ENCODE results near the gene ALKBH3.

Gene ALKBH3

DNA sequence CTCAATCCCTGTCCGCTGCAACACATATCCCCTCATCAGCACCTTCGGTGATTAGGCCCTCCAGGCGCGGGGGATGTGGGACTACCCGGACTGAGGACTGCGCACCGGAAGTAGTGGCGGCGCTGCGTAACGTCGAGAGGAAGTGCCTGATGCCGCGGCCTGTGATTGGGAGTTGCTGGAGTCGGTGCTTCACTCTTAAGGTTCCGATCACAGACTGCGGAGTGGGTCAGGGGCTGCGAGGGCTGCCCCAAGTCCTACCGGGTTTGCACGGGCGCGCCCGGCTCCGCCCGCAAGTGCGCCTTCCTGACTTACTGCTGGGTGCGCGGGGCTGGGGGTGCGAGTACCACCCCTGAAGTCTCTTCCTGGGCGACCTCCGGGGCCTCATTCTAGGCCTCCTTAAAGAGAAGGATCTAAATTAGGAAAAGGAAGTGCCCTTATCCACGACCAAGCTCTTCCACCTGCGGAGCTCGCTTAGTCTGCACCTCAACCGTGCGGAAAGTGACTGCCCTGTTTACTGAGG is at the start of gene ALKBH3:
ALKBH3 (plus strand) TSS at position 192 of the 520 bp plus-strand sequence. CDS start 1,822 bp downstream, outside the sequence.
- peak; percentile 88 for DNase-seq (ENCODE audit: low read depth)

DNA sequence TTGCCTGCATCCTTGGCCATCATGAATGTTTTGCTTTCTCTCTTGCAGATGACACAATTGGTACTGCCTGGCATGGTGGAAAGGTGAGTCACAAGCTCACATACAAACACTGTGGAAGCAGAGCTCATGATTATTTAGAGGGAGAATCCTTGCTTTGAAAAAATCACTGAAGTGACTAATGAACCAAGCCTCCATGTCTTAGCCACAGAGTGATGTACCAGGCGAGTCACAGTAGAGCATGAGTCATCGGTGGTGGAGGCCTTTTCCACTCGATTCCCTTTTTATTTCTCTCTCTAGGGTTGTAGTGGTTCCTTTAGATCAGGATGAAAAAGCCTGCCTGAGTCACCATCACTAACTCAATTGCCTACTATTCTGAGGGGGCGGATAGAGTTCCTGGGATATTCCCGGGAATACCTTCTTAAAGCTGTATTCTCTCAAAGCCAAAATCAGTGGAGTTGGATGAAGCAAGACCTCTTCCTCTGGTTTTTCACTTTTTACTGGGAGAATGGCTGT is 49.6 kb upstream of the ALKBH3 start:
- DNase-seq (ENCODE audit: low read depth) = peak; percentile 99

- no peak for DNase-seq (ENCODE audit: low read depth)
Measured at GRCh38 chr11:43832536-43832935, 48.1 kb upstream of the ALKBH3 start.

DNA sequence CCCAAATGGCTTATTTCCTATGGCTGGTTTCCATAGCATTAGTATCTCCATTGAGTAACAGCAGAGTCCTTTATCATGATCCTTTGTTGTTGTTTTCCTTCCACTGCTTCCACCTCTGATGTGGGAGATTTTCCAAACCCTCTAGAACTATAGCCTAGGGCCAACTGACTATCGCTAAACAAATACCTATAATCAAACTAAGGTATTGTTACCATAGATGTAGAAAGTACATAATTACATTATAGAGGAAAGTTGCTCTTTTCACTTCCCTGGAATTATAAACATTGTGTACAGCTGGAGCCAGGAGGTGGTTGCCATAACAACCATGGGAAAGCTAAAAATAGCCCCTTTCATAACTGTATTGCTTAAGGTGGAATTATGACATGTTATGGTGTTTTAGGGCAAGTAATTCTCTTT is 47.0 kb upstream of the ALKBH3 start:
- peak; percentile 12 for DNase-seq (ENCODE audit: low read depth)

DNA sequence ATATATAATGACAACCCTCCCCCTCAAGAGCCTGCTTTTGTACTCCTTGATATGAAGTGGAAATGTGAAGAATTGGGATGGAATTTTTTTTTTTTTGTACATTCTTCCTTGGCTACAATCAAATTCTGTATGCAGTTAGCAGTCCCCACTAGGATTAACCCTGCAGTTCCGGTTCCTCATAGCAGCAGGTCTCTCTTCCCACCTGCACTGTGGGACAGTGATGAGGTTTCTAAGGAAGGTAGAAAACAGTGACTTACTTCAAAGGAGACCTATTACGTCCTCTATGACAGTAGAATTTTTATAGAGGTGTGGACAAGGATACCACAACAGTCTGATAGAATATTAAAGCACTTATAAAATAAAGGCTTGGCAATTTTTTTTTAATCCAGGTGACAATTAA is 46.3 kb upstream of the ALKBH3 start:
- no peak for DNase-seq (ENCODE audit: low read depth)

- no peak for DNase-seq (ENCODE audit: low read depth)
Measured at GRCh38 chr11:43835104-43835503, 45.5 kb upstream of the ALKBH3 start.

DNA sequence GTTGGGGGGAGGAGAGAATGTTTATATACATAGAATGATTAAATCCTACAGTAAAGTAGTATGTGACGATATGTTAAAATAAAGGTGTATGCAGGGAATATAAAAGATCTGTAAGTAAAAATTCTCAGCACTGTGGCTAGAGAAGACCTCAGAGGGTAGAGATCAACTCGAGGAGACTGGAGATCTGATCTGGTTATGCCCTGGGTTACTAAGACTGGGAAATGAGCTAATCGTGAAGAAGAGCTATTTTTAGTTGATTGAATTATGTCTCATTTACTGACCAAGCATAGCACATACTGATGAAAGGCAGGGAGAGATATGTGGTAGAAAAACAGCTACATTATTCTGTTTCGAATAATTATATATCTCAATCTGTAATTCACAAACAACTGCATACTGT is 42.8 kb upstream of the ALKBH3 start:
- no peak for DNase-seq (ENCODE audit: low read depth)

DNA sequence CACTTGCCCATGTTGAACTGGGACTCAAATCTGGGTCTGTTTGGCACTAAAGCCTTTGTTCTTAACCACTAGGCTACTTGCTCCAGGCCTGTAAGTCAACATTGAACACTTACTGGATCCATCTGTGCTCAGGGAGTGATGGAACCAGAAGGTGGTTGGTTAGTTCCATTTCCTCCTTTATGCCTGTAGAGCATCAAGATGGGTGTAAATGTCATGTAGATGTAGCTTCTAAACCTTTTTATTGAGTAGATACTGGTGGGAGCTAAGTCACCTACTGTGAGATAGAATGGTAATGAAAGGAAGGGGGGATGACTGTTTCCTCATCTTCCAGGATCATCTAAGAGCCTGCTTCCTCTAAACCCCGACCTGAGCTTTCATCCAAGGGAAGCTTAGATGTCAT is 38.6 kb upstream of the ALKBH3 start:
- DNase-seq (ENCODE audit: low read depth) = no peak

DNA sequence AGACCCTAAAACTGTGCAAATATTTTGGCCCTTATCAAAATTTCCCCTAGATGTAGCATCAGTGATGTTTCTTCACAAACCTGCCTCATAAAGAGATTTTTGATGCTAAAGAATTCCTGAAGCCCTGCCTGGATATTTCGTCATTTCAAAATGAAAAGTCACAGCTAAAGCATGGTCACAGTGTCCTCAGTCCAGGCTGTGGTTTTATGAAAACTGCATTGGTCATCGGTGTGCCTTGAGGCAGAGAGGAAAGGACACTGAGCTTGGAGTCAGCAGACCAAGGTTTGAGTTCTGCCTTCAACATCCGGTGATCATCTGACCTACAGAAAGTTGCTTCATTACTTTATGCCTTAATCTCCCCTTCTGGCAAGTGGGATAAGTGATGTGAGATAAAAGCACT is 34.8 kb upstream of the ALKBH3 start:
- DNase-seq (ENCODE audit: low read depth) = no peak

- peak; percentile 51 for DNase-seq (ENCODE audit: low read depth)
Measured at GRCh38 chr11:43852057-43852636, 28.5 kb upstream of the ALKBH3 start.

- no peak for DNase-seq (ENCODE audit: low read depth)
Measured at GRCh38 chr11:43853781-43854180, 26.9 kb upstream of the ALKBH3 start.

DNA sequence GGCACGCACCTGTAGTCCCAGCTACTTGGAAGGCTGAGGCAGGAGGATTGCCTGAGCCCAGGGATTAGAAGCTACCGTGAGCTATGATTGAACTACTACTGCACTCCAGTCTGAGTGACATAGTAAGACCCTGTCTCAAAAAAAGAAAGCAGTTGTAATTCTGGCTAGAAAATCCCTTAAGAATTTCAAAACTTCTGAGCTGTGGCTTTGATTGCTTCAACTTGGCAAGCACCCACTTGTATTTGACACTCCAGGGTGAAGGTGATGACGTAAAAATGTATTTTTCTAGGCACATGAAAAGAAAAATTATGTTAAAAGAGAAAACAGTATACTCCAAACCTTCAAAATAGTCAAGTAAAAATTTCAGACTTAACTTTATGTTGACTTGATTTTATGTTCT is 23.6 kb upstream of the ALKBH3 start:
- no peak for DNase-seq (ENCODE audit: low read depth)

DNA sequence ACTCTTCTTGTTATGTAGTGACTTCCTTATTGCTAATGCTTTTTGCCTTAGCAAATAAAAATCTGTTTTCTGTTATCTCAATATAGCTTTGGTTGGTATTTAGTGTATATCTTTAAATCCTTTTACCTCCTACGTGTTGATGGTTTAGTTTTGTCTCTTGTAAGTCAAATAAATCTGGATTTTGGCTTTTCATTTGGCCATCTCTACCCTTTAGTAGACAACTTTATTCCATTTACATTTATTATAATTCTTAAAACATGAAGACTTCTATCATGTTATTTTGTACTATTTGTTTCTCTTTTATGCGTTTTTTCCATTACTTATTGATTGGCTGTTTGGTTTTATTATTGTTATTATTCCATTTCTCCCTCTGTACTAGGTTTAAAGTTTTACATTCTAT is 19.5 kb upstream of the ALKBH3 start:
- no peak for DNase-seq (ENCODE audit: low read depth)

- no peak for DNase-seq (ENCODE audit: low read depth)
Measured at GRCh38 chr11:43866520-43866919, 14.1 kb upstream of the ALKBH3 start.

DNA sequence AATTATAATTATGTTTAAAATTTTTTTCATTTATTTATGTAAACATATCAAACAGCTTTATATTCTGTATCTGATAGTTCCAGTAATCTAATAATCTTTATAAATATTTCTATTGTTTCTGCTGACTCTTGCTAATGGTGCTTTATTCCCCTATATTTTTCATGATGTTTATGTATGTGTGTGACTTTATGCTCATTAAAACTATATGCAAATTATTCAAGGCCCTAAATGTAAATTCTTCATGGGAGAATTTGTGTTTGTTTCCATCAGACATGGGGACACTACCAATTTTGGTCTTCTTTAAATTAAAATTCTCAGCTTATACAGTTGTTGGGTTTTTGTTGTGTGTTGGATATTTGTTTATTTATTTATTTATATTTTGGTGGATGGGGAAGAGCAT is 13.7 kb upstream of the ALKBH3 start:
- no peak for DNase-seq (ENCODE audit: low read depth)

DNA sequence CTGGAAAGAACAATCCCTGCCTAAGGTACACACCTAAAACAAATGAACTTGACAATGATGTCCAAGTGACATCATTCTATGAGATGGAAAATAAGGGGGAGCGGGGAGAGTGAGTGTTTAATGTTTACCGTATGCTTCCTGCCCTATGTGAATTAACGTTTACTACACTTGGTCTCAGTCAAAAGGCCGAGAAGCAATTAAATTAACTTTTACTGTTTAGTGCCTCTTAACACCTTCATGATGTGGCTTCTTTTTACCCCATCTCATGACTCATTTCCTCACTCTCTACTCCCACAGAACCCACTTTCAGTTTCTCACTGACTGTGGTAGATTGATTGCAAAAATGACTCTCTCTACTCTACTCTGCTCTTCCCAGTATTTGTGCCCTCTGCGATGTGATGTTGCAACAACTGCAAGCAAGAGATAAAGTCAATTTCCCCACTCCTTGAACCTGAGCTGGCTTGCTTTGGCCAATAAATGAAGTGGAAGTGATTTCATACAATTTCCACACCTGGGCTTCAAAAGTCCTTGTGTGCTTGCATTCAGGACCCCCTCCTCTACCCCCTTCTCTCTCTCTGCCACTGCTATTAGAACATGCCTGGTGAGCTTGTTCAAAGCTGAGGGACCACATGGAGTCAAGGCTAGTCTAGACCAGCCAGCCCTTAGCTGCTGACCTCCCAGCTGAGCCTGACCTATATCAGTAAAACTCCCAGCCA is 11.6 kb upstream of the ALKBH3 start:
- DNase-seq (ENCODE audit: low read depth) = peak; percentile 66

DNA sequence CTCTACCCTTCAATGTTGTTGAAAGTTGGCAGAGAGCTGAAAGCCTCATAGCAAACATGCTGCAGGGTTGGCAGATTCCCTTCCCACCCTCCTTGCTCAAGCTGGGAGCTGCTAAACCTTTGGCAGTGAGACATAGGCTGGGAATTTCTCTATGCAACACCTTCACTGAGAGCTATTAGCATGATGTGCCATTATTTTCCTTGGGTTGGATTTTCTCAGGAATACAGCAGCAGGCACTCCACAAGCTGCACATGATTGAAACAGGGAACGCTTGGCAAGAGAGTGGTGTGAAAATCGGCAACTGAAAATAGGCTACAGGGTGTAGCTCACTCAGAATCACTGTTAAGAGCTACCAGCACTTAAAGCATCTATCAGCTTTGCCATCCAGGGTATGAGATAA is 9.6 kb upstream of the ALKBH3 start:
- DNase-seq (ENCODE audit: low read depth) = no peak

- no peak for DNase-seq (ENCODE audit: low read depth)
Measured at GRCh38 chr11:43872995-43873394, 7.6 kb upstream of the ALKBH3 start.

DNA sequence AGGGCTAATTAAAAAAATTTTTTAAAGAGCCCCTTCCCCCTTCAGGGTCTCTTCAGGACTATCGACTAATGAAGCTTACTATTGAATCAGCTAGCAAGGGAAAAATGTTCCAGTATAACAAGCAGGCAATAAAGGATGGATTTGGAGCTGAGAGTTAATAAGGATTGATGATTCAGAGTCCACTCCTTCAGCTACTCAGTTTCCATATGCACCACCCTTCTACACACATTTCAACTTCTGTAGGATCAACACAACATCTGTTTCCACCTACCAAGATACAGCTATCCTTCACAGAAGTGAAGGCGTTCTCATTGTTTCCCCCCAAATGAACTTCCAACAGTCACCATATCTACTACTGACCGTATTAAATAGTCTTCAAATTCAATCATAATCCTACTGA is 6.6 kb upstream of the ALKBH3 start:
- DNase-seq (ENCODE audit: low read depth) = no peak

DNA sequence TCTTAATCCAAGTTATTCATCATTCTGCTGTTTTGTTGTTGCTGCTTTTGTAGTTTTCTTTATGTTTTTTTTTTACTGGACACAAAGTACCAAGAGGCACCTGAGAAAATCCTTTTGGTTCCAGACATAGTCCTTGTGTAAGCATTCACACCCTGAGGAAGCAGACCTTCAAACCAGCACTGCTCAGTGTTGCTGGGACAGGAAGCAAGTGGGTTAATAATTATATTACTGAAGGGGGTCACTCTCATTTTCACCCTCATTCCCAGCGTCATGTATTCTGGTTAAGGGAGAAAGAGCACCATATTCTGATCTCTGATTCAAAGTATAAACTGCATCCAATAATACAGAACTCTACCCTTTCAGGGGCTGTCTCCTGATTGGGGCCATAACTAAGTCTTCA is 5.9 kb upstream of the ALKBH3 start:
- no peak for DNase-seq (ENCODE audit: low read depth)

DNA sequence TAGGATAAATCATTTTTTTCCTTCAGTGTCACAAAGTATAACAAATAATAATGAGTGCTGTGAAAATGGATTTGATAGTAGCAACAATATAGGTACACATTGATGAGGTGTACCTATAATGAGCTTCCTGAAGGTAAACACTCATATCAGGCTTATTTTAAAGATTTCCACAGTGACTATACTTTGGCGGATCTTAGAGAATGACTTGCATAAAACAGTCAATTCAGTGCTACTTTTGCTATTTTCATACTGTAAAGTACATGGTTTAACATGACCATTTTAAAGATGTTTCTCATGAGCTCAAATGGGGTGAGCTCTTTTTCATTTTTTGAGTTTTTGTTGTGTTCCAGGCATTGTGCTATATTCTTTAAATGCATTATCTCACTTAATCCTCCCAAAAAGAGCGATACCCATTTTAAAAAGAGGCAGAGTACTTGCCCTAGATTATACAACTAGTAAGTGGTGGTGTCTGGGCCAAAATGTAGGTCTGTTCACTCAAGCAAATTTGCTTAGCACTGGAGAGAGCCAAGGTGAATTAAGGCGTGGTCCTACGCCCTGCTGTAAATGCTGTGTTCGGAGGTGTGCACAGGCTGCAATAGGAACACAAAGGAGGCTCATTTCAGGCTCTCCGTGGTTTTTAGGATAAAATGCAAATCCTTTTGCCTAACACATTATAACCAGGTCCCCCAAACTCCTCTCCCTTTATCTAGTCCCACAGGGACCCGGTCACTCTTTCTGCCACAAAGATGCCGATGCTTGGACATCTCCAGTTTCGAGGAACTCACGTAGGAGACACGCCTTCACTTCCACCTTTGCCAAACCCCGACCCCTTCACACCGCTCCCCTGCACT is 617 bp upstream of the ALKBH3 start:
- DNase-seq (ENCODE audit: low read depth) = no peak

- no peak for DNase-seq (ENCODE audit: low read depth)
Measured at GRCh38 chr11:43892851-43893250, 12.2 kb downstream of the ALKBH3 start.

DNA sequence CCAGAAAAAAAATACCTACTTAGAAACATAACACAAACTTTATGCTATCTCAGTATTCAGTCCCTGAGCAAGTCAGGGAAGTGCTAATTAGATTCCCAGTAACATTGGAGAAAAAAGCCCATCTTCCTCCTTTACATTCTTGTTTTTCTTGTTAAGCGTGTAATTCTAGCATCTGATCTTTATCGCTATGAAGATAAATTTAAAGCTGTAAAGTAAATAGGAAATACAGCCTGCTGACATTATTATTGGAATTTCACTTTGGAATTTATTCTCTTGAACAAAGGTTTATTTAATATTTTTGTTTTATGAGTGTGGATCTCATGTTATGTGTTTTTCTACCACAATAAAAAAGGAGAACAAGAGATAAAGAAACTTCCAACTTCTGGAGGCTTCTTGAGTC is 13.9 kb downstream of the ALKBH3 start:
- no peak for DNase-seq (ENCODE audit: low read depth)
